ENCODE measurements around the gene PSMA5. TPM values are rescaled to one million over a fixed set of nuclear protein-coding genes. Genes with fewer than 3 reads are reported as not detected.
"Not testable (repeated sequence)": the region's sequence is repeated elsewhere in the genome, so short reads cannot be mapped to it uniquely, and the experiment has no call there.

Gene PSMA5
- total RNA-seq: 34.6 TPM

DNA sequence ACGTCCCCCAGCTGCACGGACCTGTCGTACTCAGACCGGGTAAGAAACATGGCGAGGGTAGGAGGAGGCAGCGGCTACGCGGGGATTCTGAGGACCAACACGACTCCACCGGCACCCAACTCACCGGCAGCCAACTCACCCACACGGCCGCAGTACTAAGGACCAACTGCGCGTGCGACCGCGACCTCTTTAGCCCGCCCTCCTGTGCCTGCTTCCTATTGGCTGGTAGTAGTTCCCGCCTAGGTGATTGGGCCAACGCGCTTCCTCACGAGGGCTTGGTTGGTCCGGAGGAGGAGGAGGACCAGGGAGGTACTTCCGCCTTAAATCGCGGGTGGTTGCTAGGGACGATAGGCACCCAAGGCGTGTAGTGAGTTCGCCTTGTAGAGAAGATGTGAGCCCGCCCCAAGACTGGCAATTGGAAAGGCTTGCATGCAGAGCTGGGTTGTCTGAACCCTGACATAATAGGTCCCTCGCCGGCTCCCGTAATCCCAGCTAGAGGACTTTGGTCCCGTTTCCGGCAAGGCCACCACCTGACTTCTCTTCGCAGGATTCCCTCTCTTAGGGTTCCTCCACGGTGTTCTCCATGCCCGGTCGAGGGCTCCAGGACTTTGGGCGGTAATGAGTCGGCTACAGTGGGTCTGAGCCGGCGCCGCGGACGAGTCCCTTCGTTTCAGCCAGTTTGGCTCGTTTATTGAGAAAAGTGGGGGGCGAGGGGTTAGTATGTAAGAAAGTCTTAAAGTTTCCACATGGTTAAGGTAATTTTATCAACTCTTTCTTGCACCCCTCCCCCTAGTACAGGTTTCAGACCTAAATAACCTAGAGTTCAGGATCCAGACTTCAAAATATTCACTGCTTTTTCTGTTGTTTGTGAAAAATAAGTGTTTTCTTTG lies at the start of gene PSMA5:
Gene PSMA5, minus strand, starts transcription at position 168 of the 890 bp plus-strand sequence. Its CDS starts 118 bp downstream, at position 50.
- peak; percentile 99 for DNase-seq

DNA sequence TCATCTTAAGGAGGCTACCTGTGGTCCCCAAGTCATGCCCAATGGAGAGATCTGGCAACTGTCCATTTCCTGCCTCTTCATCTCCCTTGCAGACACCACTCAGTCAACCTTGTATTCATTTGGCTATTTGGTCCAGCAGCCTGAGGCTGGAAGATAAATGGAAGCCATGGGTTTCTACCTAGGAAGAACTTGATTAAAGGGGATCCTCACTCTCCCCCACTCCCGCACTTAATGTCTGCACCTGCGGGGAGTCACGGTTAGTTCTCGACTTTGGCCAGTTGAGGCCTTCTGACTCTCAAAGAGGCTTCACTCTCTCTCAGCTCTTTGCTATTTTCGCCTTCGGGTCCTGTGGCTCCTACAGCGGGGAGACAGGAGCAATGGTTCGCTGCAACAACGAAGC lies 49.0 kb upstream of the PSMA5 start:
- DNase-seq: no peak

DNA sequence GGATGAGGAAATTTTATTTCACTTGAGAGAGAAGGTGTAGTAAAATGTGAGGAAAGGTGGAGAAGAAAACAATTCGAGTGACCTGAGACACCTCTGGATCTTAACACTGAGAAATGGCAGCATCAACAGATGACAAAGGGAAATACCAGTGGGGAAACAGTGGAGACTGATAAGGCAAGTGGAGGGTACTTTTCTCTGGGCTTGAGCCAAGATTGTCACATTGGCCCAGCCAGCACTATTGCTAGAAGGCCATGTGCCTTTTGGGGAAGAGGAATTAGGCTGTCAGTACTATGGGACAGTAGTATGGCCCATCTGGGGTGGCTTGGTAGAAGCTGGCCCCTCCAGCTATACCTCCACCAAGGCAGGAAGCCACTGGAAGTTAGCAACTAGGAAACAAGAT lies 48.4 kb upstream of the PSMA5 start:
- DNase-seq: no peak

DNA sequence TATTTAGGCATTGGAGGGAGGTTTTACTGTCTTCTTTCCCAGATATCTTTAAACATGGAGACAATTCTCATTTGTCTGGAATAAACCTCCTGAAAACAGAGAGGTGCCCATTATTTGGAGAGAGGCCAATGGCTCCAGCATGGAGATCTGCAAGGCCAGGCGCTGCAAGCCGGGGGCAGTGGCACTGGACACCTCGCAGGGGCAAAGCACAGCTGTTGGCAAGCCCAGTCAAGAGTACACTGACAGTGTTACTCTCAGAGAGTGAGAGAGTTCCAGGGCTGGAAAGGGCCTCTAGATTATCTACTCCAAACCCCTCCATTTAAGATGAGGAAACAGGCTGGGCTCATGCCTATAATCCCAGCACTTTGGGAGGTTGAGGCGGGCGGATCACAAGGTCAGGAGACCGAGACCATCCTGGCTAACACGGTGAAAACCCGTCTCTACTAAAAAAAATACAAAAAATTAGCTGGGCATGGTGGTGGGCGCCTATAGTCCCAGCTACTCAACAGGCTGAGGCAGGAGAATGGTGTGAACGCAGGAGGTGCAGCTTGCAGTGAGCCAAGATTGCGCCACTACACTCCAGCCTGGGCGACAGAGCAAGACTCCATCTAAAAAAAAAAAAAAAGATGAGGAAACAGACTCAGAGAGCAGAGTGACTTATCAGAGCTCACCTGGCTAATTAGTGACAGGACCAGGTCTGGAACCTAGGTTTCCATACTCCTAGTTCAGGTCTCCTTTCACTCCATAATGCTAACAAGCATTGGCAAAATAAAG lies 47.2 kb upstream of the PSMA5 start:
- not testable (repeated sequence) for DNase-seq

DNA sequence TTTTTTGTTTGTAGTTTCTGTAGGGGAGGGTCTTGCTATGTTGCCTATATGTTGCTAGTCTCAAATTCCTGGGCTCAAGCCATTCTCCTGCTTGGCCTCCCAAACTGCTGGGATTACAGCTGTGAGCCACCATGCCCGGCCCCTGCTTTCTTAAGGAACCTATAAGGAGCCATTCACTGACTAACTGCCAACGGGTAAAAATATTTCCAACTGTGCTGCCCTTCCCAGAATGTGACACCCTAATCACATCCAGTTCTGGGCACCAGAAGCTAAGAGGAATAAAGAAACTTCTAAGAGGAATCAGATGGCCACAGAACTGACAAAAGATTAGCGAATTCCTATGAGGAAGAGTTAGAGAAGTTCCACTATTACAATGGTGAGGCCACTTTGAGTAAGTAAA lies 46.5 kb upstream of the PSMA5 start:
- DNase-seq: no peak

DNA sequence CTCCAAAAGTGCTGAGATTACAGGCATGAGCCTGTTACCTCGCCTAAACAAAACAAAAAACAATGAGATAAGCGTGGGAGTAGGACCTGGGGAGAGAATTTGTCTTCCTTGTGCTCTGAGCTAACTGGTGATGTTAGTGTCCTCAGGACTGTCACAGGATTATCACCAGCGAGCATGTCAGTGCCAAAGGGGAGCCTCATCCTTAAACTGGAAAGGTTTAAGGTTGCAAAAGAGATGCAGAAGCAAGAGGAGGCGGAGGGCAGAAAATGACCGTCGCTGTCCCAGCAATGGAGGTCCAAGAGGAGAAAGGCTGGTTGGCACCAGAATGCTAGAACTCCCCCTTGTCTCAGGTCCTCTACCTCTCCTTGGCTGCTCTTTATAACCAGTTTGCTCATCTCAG lies 44.0 kb upstream of the PSMA5 start:
- no peak for DNase-seq

DNA sequence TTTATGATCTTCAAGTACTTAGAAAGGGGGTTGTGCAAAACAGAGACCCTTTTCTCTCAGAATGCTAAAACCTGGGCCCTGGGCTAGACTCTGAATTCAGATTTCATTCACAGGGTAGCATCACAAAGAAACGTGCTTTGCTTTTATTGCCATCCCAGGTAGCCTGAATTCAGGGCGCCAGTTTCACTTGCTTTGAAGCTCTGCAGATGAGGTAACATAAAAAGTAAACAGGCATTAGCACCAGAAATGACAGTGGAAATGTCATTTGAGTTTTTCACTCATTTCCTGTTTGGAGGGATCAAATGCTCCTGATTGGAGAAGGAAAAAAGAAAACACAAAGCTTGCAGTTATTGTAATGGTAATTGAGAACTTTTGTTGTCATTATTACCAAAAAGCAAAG lies 42.7 kb upstream of the PSMA5 start:
- DNase-seq: no peak

DNA sequence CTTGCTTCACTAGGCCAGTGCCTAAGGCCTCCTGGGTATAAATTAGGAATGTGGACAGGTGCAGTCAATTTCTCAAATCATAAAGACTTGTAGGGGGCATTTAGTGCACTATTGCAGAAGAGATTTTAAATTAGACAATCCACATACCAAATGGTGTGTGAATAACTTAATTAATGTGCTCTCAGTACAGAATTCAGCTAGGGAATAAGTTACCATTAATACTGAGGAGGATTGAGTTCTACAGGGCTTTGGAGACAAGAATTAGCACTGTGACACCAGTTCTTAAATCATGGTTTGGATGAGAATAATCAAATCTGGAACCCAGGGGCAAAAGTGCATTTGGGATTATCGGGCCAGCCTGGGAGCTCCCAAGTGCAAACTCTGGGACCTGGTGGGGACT lies 41.8 kb upstream of the PSMA5 start:
- DNase-seq: no peak

DNA sequence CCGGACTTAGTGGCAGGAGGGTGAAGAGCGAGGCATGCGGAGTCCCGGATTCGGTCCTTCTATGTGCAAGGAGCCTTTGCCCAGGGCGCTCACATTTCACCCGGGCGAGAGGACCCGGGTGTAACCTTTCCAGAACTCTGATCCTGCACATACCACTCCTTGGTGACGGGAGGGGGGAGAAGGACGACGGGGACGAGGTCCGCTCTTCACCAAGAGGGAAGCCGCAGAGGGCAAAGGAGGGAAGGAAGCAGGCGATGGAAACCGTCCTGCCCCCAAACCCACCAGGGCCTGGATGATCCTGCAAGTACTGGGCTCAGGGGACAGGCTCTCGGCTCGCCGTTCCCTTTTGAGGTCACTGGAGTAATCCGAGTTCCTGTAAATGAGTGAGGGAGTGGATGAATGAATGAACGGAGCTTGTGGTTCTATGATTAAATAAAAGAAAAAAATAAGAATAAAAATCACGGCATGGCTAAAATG lies 41.1 kb upstream of the PSMA5 start:
- no peak for DNase-seq

DNA sequence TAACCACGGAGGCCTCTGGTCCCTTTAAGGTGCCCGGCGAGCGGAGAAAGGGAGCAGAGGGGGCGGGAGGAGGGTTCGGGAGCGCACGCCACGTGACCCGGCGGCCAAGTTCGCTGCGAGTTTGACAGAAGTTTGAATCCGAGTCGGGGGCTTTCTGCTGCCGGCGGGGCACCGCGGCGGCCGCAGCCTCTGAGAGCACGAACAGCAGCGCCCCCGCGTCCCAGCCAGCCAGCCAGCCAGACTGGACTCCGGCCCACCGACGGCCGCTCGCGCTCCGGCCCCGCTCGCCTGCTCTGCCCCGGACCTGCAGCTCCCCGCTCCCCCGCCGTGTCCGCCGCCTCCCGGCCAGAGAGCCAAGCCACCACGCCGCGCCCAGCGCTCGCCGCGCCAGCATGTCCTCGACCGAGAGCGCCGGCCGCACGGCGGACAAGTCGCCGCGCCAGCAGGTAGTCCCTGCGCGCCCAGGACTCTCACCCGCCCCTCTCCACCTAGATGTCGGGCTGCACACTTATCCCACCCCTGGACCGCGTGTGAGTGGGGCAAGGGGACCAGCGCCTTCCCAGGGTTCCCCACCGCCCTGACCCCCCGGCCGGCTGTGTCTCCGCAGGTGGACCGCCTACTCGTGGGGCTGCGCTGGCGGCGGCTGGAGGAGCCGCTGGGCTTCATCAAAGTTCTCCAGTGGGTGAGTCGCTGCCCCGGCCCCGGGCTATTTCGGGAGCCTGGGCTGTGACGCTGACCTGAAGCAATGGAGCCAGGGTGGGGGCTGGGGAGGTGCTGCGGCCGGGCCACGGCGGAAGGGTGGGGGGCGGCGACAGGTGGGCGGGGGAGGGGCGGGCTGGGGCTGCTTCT lies 40.4 kb upstream of the PSMA5 start, which contains the start of gene SYPL2:
Gene SYPL2, plus strand, starts transcription at position 95 of the 849 bp plus-strand sequence. Its CDS starts 298 bp downstream, at position 393.
- DNase-seq: no peak

DNA sequence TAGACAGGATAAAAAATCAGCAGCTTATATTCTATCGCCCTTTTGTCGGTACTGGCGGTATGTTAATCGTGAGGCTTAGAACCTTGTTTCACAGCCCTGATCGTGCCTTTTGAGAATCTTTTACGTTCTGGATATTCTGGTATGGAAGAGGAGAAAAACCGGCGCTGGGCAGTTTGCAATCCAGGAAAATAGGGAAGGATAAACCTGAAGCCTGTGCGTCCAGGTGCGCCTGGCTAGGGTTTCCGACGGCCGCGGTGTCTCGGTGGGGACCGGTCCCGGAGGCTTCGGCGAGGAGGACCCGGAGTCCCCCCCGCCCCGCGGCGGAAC lies 39.8 kb upstream of the PSMA5 start:
- no peak for DNase-seq

DNA sequence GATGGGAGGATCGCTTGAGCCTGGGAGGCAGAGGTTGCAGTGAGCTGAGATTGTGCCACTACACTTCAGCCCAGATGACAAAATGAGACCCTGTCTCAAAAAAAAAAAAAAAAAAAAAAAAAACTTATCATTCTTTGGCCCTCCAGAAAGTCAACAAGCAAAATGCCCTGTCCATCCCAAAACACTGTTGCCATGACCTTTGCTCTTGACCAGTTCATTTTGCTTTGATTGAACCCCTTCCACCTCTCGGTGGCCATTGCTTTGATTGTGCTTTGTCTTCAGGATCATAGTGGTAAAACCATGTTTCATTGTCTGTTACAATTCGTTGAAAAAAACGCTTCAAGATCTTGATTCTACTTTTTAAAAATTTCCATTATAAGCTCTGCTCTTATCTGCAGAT lies 31.6 kb upstream of the PSMA5 start:
- DNase-seq: no peak

DNA sequence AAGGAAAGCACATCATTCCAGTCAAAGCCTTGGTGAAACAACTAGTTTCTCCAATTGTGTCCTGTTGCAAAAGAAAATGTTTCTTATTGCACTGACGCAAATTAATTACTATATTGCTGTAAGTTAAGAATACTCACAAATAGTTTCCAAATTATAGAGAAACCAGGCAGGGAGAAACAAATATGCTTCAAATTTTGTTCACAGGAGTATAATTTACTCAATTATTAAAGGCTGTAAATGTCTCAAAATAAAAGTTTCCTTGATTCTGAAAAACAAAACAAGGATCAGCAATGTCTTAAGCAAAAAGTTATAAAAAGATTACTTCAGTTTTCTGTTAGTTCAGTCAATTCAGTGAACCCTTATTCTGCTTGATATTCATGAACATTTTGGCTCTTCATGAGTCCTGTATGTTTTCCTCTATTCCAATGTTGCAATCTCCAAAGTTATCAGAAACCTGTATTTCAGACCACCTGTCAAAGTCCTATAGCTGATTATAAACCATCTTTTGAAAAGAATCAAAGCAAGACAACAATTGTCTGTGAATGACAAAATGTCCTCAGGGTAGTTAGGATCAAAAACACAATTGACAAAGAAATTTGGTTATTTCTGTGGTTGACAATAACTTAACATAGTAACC lies 28.4 kb upstream of the PSMA5 start:
- DNase-seq: no peak

DNA sequence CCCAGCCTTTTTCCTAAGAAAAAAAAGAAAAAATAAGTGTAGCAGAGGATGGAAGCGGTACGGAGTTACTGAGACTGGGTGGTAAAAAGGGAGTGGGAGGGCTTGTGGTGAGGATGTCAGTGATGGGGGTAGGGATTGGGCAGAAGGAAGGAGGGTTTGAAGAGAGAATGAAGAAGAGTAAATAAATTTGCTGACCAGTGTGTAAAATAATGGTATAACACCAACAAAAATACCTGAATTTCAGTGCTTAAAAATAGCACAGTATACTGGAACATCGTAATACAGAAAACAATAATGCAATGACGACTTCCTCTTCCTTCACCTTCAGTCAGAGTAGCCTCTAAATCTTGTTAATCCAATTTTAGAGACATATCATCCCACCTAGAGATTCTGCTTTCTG lies 21.3 kb upstream of the PSMA5 start:
- no peak for DNase-seq

DNA sequence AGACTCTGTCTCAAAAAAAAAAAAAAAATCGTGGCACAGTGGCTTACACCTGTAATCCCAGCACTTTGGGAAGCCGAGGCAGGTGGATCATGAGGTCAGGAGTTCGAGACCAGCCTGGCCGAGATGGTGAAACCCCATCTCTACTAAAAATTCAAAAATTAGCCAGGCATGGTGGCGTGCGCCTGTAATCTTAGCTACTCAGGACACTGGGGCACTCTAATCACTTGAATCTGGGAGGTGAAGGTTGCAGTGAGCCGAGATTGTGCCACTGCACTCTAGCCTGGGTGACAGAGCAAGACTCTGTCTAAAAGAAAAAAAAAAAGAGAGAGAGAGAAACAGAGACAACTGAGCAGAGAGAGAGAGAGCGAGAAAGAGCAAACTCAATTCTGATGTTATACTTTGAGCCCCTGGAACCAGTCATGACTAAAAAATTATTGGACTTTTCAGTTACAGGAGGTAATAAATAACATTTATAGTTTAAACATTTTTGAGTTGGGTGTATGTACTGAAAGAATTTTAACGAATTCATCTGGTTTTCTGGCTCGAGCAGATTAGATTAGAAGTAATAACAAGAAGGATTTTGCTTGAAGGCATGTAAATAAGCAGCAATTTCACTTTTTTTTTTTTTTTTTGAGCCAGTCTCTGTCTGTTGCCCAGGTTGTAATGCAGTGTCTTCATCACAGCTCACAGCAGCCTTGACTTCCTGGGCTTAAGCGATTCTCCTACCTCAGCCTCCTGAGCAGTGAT lies 19.9 kb upstream of the PSMA5 start:
- not testable (repeated sequence) for DNase-seq

DNA sequence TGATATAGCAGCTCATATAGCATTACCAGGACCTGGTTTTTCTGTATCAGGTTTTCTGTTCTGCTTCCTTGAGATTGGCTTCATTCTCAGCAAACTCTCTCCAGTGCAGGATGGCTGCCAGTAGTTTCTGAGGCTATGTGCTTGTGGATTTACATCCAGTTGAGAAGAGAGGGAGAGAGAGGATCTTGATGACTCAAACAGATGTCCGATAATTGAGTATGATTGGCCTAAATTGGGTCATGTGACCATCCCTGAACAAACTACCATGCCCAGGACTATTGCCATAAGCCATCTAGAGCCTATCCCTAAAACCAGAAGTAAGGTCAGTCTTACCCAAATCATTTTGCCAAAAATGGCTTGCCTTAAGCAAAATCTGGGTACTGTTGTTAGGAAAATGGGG lies 18.1 kb upstream of the PSMA5 start:
- DNase-seq: no peak

DNA sequence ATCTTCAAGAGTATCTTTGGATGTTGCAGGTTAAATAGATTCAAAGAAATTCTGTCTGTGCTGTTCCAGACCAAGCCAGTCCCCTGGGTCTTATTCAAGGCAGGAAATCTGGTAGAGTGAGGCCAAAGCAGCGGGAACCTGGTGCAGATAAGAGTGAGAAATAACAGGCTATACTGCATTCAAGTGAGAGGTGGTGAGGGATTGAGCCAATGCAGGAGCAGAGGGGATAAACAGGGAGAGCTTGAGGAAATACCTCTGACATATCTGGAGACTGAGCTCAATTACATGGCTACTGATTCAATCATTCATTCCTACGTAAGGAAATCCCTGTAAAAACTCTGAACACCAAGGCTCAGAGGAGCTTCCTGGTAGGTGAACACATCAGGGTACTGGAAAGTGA lies 17.2 kb upstream of the PSMA5 start:
- DNase-seq: no peak

DNA sequence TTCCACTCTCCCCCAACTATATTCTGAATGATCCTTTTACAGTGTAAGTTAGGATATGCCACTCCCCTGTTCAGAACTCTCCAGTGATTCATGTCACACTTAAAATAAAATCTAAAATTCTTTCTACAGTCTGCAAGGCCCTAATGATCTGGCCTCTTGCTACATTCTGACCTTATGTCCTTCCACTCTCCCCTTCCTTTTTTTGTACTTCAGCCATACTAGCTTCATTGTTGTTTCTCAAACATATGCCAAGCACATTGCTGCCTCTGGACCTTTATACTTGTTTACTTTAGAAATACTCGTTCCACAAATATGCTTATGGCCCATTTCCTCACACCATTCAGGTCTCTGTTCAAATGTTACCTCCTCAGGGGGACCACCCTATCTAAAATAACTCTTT lies 14.8 kb upstream of the PSMA5 start:
- no peak for DNase-seq

DNA sequence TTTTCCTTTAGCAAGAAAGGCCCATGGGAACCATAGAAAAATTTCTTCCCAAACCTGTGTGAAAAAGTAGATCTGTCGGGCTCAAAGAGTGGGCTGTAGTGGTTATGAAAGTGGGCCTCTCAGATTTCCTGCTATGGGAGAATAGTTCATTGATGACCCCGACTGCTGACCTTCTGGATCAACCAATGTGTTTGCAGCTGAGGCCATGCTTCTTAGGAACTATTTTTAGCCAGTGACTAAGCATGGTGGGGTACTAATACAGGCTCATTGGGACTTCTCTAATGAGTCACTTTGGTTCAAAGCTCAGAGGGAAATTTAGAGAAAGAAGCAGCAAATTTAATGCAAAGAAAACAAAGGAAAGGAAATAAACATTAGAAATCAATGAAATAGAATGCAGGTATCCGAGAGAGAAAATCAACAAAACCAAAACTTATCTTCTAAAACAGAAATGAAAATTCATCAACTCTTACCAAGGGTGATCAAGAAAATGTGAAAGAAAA lies 12.6 kb upstream of the PSMA5 start:
- no peak for DNase-seq

DNA sequence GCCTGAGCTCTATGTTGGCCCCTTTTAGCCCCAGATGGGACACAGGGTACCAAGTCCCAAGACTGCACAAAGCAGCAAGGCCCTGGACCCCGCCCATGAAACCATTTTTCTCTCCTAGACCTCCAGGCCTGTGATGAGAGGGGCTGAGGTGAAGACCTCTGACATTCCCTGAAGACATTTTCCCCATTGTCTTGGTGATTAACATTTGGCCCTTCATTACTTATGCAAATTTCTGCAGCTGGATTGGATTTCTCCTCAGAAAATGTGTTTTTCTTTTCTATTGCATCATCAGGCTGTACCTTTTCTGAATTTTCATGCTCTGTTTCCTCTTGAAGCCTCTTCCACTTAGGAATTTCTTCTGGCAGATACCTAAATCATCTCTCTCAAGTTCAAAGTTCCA lies 8.2 kb upstream of the PSMA5 start:
- DNase-seq: no peak

DNA sequence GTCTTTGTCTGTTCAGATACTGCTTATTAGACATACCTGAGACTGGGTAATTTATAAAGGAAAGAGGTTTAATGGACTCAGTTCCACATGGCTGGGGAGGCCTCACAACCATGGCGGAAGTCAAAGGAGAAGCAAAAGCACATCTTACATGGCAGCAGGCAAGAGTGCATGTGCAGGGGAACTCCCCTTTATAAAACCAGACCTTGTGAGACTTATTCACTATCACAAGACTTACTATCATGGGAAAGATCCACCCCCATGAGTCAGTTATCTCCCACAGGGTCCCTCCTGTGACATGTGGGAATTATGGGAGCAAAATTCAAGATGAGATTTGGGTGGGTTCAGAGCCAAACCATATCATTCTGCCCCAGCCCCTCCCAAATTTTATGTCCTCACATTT lies 7.1 kb upstream of the PSMA5 start:
- no peak for DNase-seq

All from occipital lobe (tissue), 2 donors.